PC-3 (cell line): ENCODE data around the gene LHX2.

Experiments
- EZH2 ChIP-seq: fragments of 300-600 bp; sonication (generic); IDR thresholded peaks from one replicate; pipeline ENCODE4 v1.6.1; 2017; ENCODE audit warnings: antibody characterized with exemption, mild to moderate bottlenecking, low read length; ENCODE audit not compliant: unreplicated experiment
- EZH2phosphoT487 ChIP-seq: fragments of 300-600 bp; sonication (generic); IDR thresholded peaks from 2 replicates; pipeline ENCODE4 v1.6.1; 2018; ENCODE audit warnings: mild to moderate bottlenecking, antibody characterized with exemption, low read length, borderline replicate concordance
- TF ChIP-seq, protein P1 (sequence below): fragments of 300-600 bp; sonication (generic); conservative IDR thresholded peaks from 2 replicates; pipeline ENCODE4 v1.5.1; 2017; ENCODE audit warnings: antibody characterized with exemption, low read depth, mild to moderate bottlenecking, low read length

DNA sequence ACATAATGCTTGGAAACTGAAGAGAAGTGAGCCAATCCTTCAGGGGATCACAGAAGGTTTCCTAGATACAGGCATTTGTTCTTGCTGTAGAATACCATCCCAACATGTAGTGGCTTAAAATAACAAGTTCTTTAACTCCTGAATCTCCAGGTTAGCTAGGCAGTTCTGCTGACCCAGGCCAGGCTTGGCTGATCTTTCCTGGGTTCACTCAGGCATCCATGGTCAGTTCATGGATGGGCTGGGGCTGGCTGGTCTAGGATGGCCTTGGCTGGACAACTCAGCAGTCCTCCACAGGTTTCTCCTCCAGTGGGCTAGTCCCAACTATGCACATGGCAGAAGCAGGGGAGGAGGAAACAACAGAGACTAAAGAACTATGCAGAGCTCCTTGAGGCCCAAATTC, 44.2 kb upstream of the LHX2 start:
- TF ChIP-seq, protein P1, sequence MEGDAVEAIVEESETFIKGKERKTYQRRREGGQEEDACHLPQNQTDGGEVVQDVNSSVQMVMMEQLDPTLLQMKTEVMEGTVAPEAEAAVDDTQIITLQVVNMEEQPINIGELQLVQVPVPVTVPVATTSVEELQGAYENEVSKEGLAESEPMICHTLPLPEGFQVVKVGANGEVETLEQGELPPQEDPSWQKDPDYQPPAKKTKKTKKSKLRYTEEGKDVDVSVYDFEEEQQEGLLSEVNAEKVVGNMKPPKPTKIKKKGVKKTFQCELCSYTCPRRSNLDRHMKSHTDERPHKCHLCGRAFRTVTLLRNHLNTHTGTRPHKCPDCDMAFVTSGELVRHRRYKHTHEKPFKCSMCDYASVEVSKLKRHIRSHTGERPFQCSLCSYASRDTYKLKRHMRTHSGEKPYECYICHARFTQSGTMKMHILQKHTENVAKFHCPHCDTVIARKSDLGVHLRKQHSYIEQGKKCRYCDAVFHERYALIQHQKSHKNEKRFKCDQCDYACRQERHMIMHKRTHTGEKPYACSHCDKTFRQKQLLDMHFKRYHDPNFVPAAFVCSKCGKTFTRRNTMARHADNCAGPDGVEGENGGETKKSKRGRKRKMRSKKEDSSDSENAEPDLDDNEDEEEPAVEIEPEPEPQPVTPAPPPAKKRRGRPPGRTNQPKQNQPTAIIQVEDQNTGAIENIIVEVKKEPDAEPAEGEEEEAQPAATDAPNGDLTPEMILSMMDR: no peak
- TF ChIP-seq EZH2 (no peak), EZH2phosphoT487 (no peak)
